ENCODE measurements around the gene SEC16A.

The SEC16A gene

GRCh38 chr9:136520053-136520540, 37.3 kb upstream of the SEC16A start:
- DNase-seq, result no peak

GRCh38 chr9:136519263-136520052, 36.6 kb upstream of the SEC16A start:
- no peak for DNase-seq

- no peak for DNase-seq
Observed at GRCh38 chr9:136518623-136519022, 35.8 kb upstream of the SEC16A start.

GRCh38 chr9:136517950-136518349, 35.1 kb upstream of the SEC16A start:
- DNase-seq, result no peak

- DNase-seq, result no peak
Observed at GRCh38 chr9:136517012-136517743, 34.3 kb upstream of the SEC16A start.

- DNase-seq, result peak in 51 of 56 donors; percentile 35 to 95 (median 80)
Observed at GRCh38 chr9:136516191-136516654, 33.4 kb upstream of the SEC16A start.

- DNase-seq, result no peak
Observed at GRCh38 chr9:136515276-136515675, 32.4 kb upstream of the SEC16A start.

- DNase-seq, result peak in 15 of 56 donors; percentile 16 to 67 (median 34)
Observed at GRCh38 chr9:136514022-136514714, 31.3 kb upstream of the SEC16A start.

- DNase-seq, result no peak
Observed at GRCh38 chr9:136513191-136513590, 30.4 kb upstream of the SEC16A start.

- DNase-seq, result peak in 9 of 56 donors; percentile 32 to 91 (median 55)
Observed at GRCh38 chr9:136512651-136513071, 29.8 kb upstream of the SEC16A start.

- DNase-seq, result peak in 54 of 56 donors; percentile 34 to 91 (median 74)
Observed at GRCh38 chr9:136511670-136512592, 29.1 kb upstream of the SEC16A start.

GRCh38 chr9:136511144-136511669, 28.4 kb upstream of the SEC16A start:
- no peak for DNase-seq

GRCh38 chr9:136510561-136510960, 27.7 kb upstream of the SEC16A start:
- no peak for DNase-seq

GRCh38 chr9:136509549-136509948, 26.7 kb upstream of the SEC16A start:
- no peak for DNase-seq

- no peak for DNase-seq
Observed at GRCh38 chr9:136508729-136509500, 26.1 kb upstream of the SEC16A start.

GRCh38 chr9:136507992-136508375, 25.1 kb upstream of the SEC16A start:
- no peak for DNase-seq

- DNase-seq, result no peak
Observed at GRCh38 chr9:136507221-136507991, 24.6 kb upstream of the SEC16A start.

GRCh38 chr9:136506425-136506824, 23.6 kb upstream of the SEC16A start:
- no peak for DNase-seq

All from amygdala (tissue), 56 donors.